HepG2 (cell line): ENCODE data around the gene ZNF839. TPM values are rescaled to one million over a fixed set of nuclear protein-coding genes. Genes with fewer than 3 reads are reported as not detected.

Experiments
- CEBPG ChIP-seq: IDR thresholded peaks from 2 replicates; pipeline ENCODE4 v1.6.1; 2016
- DR1 ChIP-seq: sonication (generic); formaldehyde crosslinking; IDR thresholded peaks from 2 replicates; pipeline ENCODE4 v1.8.0; 2021; ENCODE audit warnings: mild to moderate bottlenecking, missing genetic modification reagents, inconsistent platforms
- HNRNPLL ChIP-seq: fragments of 200-400 bp; formaldehyde crosslinking; IDR thresholded peaks from 2 replicates; pipeline ENCODE4 v1.6.1; 2017; ENCODE audit warnings: mild to moderate bottlenecking, low read depth, low read length; ENCODE audit not compliant: poor library complexity, severe bottlenecking
- KAT2B ChIP-seq: fragments of 150-350 bp; IDR thresholded peaks from 2 replicates; pipeline ENCODE4 v1.6.1; 2014; ENCODE audit warnings: low read depth, low read length, borderline replicate concordance
- KDM2A ChIP-seq: sonication (generic); formaldehyde crosslinking; IDR thresholded peaks from 2 replicates; pipeline ENCODE4 v1.4.0; 2020; ENCODE audit warnings: low read depth, missing genetic modification reagents, borderline replicate concordance
- MAZ ChIP-seq, 2 experiments: sonication (generic) in 1 of 2; formaldehyde crosslinking in 1 of 2; IDR thresholded peaks; 2 replicates each; pipeline versions ENCODE4 v1.5.0 to v1.6.1; 2012 to 2020; ENCODE audit warnings: low read depth in 2 of 2, mild to moderate bottlenecking in 2 of 2, borderline replicate concordance in 1 of 2, improper control_type of control experiment in 1 of 2, low read length in 1 of 2, missing genetic modification reagents in 1 of 2, moderate library complexity in 1 of 2
- NFE2 ChIP-seq: sonication (generic); formaldehyde crosslinking; IDR thresholded peaks from 2 replicates; pipeline ENCODE4 v1.4.0; 2020; ENCODE audit warnings: missing genetic modification reagents
- NFYC ChIP-seq: IDR thresholded peaks from 2 replicates; pipeline ENCODE4 v1.6.1; 2016; ENCODE audit warnings: missing genetic modification reagents, missing compliant biosample characterization
- NR1H2 ChIP-seq: sonication (generic); formaldehyde crosslinking; IDR thresholded peaks from 2 replicates; pipeline ENCODE4 v1.8.1; 2022; ENCODE audit warnings: low read depth, missing genetic modification reagents, borderline replicate concordance
- PITX1 ChIP-seq: sonication (generic); formaldehyde crosslinking; IDR thresholded peaks from 2 replicates; pipeline ENCODE4 v1.5.1; 2020; ENCODE audit warnings: mild to moderate bottlenecking, missing genetic modification reagents
- RAD51 ChIP-seq: fragments of 450-650 bp; IDR thresholded peaks from 2 replicates; pipeline ENCODE4 v1.6.1; 2016; ENCODE audit warnings: borderline replicate concordance
- RARG ChIP-seq: sonication (generic); formaldehyde crosslinking; IDR thresholded peaks from 2 replicates; pipeline ENCODE4 v1.4.0; 2020; ENCODE audit warnings: low read depth, mild to moderate bottlenecking, missing genetic modification reagents
- SNAPC2 ChIP-seq: sonication (generic); formaldehyde crosslinking; IDR thresholded peaks from 2 replicates; pipeline ENCODE4 v1.8.1; 2022; ENCODE audit warnings: mild to moderate bottlenecking, missing genetic modification reagents
- SOX13 ChIP-seq, 3 experiments: fragments of 450-650 bp in 1 of 3; sonication (generic) in 1 of 3; formaldehyde crosslinking in 1 of 3; IDR thresholded peaks in 2 of 3; conservative IDR thresholded peaks in 1 of 3; 2 replicates each; pipeline versions ENCODE4 v1.5.0 to v1.6.1; 2016 to 2020; ENCODE audit warnings: antibody characterized with exemption in 1 of 3, mild to moderate bottlenecking in 1 of 3, missing compliant biosample characterization in 1 of 3, missing genetic modification reagents in 1 of 3, moderate library complexity in 1 of 3
- ZFP36 ChIP-seq: fragments of 150-350 bp; IDR thresholded peaks from 2 replicates; pipeline ENCODE4 v1.6.1; 2018; ENCODE audit warnings: borderline replicate concordance, low read length, low read depth; ENCODE audit not compliant: partially characterized antibody
- ZKSCAN1 ChIP-seq: fragments of 150-350 bp; IDR thresholded peaks from 2 replicates; pipeline ENCODE4 v1.6.1; 2014; ENCODE audit warnings: low read length
- ZNF12 ChIP-seq: sonication (generic); formaldehyde crosslinking; IDR thresholded peaks from 2 replicates; pipeline ENCODE4 v1.5.0; 2020; ENCODE audit warnings: missing genetic modification reagents
- ZNF451 ChIP-seq: sonication (generic); formaldehyde crosslinking; IDR thresholded peaks from 2 replicates; pipeline ENCODE4 v1.5.0; 2020; ENCODE audit warnings: mild to moderate bottlenecking, missing genetic modification reagents
- ZNF577 ChIP-seq: sonication (generic); formaldehyde crosslinking; IDR thresholded peaks from 2 replicates; pipeline ENCODE4 v1.4.0; 2020; ENCODE audit warnings: mild to moderate bottlenecking, low read depth, missing genetic modification reagents, borderline replicate concordance
- ZNF776 ChIP-seq: sonication (generic); formaldehyde crosslinking; IDR thresholded peaks from 2 replicates; pipeline ENCODE4 v1.4.0; 2020; ENCODE audit warnings: mild to moderate bottlenecking, missing genetic modification reagents
- polyA plus RNA-seq, 8 experiments: library from polyadenylated mRNA; depleted of rRNA in 3 of 8; stranded (reverse) in 7 of 8; unstranded in 1 of 8; fragments of >200 nt; fragmentation: Illumina TruSeq in 4 of 8; extraction: Trizol in 4 of 8; gene quantifications; 2 replicates each; pipeline versions ENCODE4 v1.2.1 to v1.2.3, GENCODE V29; 2011 to 2016; ENCODE audit warnings: low read depth in 4 of 8, missing spikeins in 1 of 8, mixed read lengths in 1 of 8; ENCODE audit not compliant: insufficient read depth in 1 of 8
- total RNA-seq, 5 experiments: library from RNA; depleted of rRNA; stranded (reverse); fragments of >200 nt; fragmentation: Illumina TruSeq; extraction: Trizol; gene quantifications; 2 replicates each; pipeline ENCODE4 v1.2.3, GENCODE V29; 2016; ENCODE audit warnings: low read depth in 1 of 5
- TF ChIP-seq, protein P1 (sequence below): sonication (generic); formaldehyde crosslinking; IDR thresholded peaks from 2 replicates; pipeline ENCODE4 v1.4.0; 2020; ENCODE audit warnings: missing genetic modification reagents
- TF ChIP-seq, protein P2 (sequence below): sonication (generic); formaldehyde crosslinking; conservative IDR thresholded peaks from 2 replicates; pipeline ENCODE4 v1.4.0; 2020; ENCODE audit warnings: missing genetic modification reagents
- TF ChIP-seq, protein P3 (sequence below): sonication (generic); formaldehyde crosslinking; IDR thresholded peaks from 2 replicates; pipeline ENCODE4 v1.4.0; 2020; ENCODE audit warnings: mild to moderate bottlenecking, missing genetic modification reagents
- TF ChIP-seq, protein P4 (sequence below): sonication (generic); formaldehyde crosslinking; IDR thresholded peaks from 2 replicates; pipeline ENCODE4 v1.8.1; 2023; ENCODE audit warnings: mild to moderate bottlenecking, missing genetic modification reagents, borderline replicate concordance

The ZNF839 gene
- total and polyA plus RNA-seq, 2 of the 13 experiments (the other 11 are each of a cell fraction or from before 2014, with no cell fraction given), result 11.1 to 12.8 TPM

DNA sequence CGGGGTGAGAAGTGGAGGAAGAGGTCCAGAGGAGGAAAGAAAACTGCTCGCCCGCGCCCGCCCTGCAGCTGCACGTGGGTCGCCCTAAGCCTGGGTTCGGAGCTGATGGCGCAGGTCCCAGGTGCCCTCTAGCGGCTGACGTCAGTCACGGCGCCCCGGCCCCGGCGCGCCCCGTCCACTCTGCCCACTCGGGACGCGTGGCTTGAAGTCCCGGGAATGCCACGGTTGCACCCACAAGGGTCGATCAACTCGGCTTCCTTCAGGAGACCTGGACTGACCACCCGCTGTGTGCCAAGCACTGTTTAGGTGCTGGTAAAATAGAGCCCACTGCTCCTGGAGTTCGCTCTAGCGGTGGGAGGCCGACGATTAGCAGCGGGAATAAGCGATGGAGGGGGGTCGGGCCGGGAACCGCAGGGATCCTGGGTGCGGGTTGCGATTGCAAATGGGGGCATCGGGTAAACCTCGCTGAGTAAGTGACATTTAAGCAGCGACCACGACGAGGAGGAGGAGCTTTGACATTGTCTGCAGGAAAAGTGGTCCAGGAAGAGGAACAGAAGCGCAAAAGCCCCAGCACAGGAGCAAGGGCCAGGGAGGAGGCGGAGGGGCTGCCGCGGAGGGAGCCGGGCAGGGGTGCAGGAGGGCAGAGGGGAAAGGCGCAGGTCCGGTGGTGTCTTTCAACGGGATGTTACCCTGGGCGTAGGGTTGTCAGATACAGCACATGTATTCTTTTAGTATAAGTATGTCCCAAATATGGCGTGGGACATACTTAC, 5.1 kb upstream of the ZNF839 start (continued):
- TF ChIP-seq, protein P1, sequence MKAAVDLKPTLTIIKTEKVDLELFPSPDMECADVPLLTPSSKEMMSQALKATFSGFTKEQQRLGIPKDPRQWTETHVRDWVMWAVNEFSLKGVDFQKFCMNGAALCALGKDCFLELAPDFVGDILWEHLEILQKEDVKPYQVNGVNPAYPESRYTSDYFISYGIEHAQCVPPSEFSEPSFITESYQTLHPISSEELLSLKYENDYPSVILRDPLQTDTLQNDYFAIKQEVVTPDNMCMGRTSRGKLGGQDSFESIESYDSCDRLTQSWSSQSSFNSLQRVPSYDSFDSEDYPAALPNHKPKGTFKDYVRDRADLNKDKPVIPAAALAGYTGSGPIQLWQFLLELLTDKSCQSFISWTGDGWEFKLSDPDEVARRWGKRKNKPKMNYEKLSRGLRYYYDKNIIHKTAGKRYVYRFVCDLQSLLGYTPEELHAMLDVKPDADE (CRISPR knock-in tag), result no peak
- TF ChIP-seq, protein P2, sequence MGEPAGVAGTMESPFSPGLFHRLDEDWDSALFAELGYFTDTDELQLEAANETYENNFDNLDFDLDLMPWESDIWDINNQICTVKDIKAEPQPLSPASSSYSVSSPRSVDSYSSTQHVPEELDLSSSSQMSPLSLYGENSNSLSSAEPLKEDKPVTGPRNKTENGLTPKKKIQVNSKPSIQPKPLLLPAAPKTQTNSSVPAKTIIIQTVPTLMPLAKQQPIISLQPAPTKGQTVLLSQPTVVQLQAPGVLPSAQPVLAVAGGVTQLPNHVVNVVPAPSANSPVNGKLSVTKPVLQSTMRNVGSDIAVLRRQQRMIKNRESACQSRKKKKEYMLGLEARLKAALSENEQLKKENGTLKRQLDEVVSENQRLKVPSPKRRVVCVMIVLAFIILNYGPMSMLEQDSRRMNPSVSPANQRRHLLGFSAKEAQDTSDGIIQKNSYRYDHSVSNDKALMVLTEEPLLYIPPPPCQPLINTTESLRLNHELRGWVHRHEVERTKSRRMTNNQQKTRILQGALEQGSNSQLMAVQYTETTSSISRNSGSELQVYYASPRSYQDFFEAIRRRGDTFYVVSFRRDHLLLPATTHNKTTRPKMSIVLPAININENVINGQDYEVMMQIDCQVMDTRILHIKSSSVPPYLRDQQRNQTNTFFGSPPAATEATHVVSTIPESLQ (CRISPR knock-in tag), result no peak
- TF ChIP-seq KDM2A (CRISPR knock-in tag), result peak; percentile 94
- no peak for TF ChIP-seq ZFP36
- TF ChIP-seq, protein P3, sequence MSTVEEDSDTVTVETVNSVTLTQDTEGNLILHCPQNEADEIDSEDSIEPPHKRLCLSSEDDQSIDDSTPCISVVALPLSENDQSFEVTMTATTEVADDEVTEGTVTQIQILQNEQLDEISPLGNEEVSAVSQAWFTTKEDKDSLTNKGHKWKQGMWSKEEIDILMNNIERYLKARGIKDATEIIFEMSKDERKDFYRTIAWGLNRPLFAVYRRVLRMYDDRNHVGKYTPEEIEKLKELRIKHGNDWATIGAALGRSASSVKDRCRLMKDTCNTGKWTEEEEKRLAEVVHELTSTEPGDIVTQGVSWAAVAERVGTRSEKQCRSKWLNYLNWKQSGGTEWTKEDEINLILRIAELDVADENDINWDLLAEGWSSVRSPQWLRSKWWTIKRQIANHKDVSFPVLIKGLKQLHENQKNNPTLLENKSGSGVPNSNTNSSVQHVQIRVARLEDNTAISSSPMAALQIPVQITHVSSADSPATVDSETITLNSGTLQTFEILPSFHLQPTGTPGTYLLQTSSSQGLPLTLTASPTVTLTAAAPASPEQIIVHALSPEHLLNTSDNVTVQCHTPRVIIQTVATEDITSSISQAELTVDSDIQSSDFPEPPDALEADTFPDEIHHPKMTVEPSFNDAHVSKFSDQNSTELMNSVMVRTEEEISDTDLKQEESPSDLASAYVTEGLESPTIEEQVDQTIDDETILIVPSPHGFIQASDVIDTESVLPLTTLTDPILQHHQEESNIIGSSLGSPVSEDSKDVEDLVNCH (CRISPR knock-in tag), result no peak
- TF ChIP-seq NFYC (CRISPR knock-in tag), result no peak
- TF ChIP-seq RARG (CRISPR knock-in tag), result no peak
- TF ChIP-seq ZNF776 (CRISPR knock-in tag), result peak; percentile 47; the same call in 1 of the 2 replicates
- TF ChIP-seq MAZ (IDR thresholded peaks at IDR 0.05; ENCODE audit: borderline replicate concordance, low read depth, low read length), result no peak
- peak; percentile 79 for TF ChIP-seq MAZ (CRISPR knock-in tag; IDR thresholded peaks at IDR 0.05; ENCODE audit: low read depth)
- TF ChIP-seq SOX13 (IDR thresholded peaks at IDR 0.05), result no peak
- TF ChIP-seq SOX13 (CRISPR knock-in tag; conservative IDR thresholded peaks at IDR 0.05 in 1 of 2, IDR thresholded peaks at IDR 0.05 in 1 of 2), result peak in 1 of 2 experiments; percentile 42; a peak in 2 of 4 replicates
- TF ChIP-seq SNAPC2 (CRISPR knock-in tag), result no peak
- no peak for TF ChIP-seq CEBPG (CRISPR knock-in tag)
- no peak for TF ChIP-seq ZKSCAN1
- no peak for TF ChIP-seq ZNF577 (CRISPR knock-in tag)
- no peak; the same call in 1 of the 2 replicates for TF ChIP-seq PITX1 (CRISPR knock-in tag)
- TF ChIP-seq, protein P4, sequence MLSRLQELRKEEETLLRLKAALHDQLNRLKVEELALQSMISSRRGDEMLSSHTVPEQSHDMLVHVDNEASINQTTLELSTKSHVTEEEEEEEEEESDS, result no peak; the same call in 1 of the 2 replicates
- TF ChIP-seq NR1H2 (CRISPR knock-in tag), result no peak
- no peak for TF ChIP-seq RAD51
- no peak for TF ChIP-seq DR1 (CRISPR knock-in tag)
- no peak for TF ChIP-seq ZNF451 (CRISPR knock-in tag)
- TF ChIP-seq KAT2B, result no peak
- peak; percentile 25; the same call in 1 of the 2 replicates for TF ChIP-seq ZNF12 (CRISPR knock-in tag)
- peak; percentile 68 for TF ChIP-seq HNRNPLL
- no peak for TF ChIP-seq NFE2 (CRISPR knock-in tag)
